Fibroblast of skin of back (primary cell): Measurements from ENCODE around the gene RCAN1.
"Not testable (repeated sequence)": the region's sequence is repeated elsewhere in the genome, so short reads cannot be mapped to it uniquely, and the experiment has no call there.

ENCODE experiments used
- DNase-seq: peaks from one replicate; pipeline ENCODE4 v3.0.0-alpha.2; 2013

RCAN1 gene

DNA sequence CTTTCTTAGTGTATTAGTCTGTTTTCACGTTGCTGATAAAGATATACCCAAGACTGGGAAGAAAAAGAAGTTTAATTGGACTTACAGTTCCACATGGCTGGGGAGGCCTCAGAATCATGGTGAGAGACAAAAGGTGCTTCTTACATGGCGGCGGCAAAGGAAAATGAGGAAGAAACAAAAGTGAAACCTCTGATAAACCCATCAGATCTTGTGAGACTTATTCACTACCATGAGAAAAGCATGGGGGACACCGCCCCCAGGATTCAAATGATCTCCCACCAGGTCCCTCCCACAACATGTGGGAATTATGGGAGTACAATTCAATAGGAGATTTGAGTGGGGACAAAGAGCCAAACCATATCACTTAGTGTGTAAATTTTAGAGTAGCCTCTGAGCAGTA, 46.1 kb downstream of the RCAN1 start:
- DNase-seq, result not testable (repeated sequence)

DNA sequence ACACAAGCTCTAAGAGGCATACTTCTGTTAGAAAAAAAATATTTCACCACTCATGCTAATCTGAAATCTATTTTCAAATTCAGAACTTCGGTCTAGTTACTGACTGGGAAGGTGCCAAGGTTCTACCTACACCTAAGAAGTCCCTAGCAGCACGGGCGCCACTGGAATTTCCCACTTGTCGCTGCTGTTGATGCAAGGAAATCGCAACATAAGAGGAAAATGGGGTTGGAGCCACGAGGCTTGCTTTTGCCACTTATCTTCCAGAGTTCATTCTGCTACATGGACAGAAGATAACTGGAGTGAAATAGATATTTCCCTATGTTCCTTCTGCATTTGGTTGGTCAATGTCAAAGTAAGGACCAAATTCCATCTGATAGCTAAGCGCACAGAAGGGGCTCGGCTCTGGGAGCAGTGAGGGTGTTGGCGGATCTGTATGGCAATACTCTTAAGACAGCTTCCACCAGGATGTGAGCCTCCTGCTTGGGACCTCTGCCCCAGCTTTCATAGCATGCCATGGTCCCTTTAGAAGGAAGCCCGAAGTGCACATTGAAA, 47.2 kb downstream of the RCAN1 start:
- no peak for DNase-seq

GRCh38 chr21:34565238-34565637, 49.7 kb downstream of the RCAN1 start:
- no peak for DNase-seq

- not testable (repeated sequence) for DNase-seq
Observed at GRCh38 chr21:34563370-34563769, 51.5 kb downstream of the RCAN1 start.

DNA sequence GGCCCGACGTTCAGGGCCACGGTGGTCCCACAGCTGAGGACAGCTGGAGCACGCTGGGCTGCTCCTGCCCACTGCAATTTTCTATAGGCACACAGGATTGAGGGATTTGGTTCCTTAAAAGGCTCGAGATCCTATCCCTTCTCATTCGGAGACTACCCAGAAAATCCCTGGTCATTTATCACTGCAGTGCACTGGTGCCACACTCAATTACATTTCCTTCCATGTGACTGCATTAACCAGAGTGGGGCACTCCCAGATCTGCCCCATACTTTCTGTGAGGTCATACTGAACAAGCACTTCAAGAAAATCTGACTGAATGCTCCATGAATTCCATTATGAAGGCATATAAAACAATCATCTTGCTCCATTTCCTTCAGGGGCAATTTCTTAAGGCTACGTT, 53.1 kb downstream of the RCAN1 start:
- DNase-seq, result no peak

GRCh38 chr21:34560609-34561008, 54.3 kb downstream of the RCAN1 start:
- no peak for DNase-seq

- DNase-seq, result no peak
Observed at GRCh38 chr21:34560021-34560420, 54.9 kb downstream of the RCAN1 start.

GRCh38 chr21:34559089-34559631, 55.8 kb downstream of the RCAN1 start:
- DNase-seq, result peak; percentile 36

- no peak for DNase-seq
Observed at GRCh38 chr21:34558166-34558565, 56.7 kb downstream of the RCAN1 start.

DNA sequence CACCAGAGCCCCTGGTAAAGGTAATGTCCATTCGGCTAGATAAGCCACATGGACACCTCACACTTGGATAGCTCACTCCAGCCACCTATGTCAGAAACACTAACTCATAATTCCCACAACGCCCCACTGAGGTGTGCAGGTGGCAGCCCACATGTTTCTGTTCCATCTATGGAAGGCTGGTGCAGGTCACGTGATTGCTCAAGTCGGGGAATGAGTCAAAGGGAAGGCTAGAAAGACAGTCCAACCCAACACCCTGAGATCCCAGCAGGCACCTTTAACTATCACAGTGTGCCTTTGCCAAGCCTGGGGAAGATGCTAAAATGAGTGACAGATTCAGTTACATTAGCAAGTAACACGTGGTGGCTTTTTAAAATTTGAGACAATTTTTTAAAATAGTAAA, 57.7 kb downstream of the RCAN1 start:
- no peak for DNase-seq

DNA sequence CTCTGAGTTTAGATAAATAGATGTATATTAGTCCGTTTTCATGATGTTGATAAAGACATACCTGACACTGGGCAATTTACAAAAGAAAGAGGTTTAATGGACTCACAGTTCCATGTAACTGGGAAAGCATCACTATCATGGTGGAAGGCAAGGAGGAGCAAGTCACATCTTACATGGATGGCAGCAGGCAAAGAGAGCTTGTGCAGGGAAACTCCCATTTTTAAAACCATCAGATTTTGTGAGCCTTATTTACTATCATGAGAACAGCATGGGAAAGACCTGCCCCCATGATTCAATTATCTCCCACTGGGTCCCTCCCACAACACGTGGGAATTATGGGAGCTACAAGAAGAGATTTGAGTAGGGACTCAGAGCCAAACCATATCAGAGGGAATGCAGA, 60.2 kb downstream of the RCAN1 start:
- DNase-seq, result not testable (repeated sequence)

- no peak for DNase-seq
Observed at GRCh38 chr21:34554227-34554626, 60.7 kb downstream of the RCAN1 start.

DNA sequence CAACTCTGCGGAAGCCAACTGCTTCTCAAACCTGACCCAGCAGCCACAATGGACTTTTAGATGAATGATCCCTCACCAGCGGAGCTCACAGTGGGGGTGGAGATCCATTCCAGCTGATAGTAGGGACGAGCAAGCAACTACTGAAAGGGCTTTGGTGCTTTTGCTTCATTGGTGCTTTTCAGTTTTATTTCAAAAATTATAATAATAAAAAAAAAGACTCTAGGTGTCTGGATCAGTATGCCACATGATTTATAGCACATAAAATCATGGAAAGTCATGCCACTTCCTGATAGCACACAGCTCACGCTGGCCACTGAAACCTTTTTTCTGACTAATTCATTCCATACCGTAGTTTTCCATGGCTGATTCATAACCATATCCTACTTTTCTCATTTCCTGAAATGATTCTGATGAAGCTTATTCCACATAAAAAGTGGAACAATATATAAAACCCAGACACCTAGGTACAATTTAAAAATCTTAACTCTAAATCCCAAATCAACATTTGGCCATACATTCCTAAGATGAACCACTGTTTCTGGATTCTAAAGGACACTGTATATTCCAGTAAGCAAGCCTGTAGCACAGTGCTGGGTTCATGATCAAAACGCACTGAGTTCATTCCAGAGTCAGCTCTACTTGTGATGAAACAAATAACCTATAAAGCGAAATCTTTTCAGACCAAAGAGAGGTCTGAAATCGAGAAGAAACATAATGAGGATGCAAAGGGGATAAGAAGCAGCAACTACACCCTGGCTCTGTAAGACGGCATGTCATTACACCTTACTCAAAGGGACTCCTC, 61.6 kb downstream of the RCAN1 start:
- peak; percentile 92 for DNase-seq

DNA sequence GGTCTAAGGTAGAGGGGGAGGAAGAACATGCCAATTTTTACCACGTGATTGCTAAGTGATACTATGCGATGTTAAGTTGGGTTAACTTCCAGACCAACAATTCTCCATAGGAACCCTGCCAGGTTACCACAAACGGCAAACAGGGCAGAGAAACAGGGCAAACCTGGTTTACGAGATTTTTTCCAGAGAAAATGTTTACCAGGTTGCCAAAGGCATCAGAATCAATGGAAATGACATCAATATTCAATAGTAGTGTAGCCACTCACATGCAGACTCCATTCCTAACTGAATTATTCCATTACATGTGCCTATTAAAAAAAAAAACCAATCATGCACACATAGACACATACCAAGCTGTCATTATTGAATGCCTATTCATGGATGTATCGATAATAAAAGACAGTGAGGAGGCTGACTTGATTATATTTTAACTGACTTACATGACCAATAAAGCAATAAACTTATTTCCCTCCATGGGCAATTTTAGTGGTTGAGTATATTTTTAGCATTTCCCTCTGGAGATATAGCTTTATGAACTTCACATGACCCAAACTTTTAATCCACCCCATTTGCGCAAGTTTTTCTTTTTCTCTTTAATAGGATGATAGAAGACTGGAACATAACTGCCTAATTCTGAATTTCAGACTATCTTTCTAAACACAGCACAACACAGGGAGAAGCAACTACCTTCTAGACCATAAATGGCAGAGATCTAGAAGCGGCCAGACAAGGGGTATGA, 62.4 kb downstream of the RCAN1 start:
- DNase-seq, result peak; percentile 55

DNA sequence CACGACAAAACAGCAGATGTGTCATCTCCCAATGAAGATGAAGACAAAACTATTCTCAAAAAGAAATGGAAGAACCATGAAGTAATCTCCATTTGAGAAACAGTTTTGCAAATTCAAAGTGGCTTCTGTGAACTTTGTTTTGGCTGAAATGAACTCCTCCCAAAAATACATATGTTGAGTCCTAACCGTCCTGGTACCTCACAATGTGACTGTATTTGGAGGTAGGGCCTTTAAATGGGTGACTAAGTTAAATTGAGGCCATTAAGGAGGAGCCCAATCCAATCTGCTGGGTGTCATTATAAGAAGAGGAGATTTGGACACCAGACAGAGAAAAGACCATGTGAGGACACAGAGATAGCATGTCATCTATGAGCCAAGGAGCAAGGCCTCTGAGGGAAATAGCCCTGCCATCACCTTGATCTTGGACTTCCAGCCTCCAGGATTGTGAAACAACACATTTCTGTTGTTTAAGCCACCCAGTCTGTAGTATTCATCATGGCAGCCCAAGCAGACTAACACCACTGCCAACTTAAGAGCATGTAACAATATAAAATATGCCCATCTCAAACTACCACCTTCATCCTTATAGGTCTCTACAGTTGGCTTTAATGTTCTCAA, 64.6 kb downstream of the RCAN1 start:
- no peak for DNase-seq

DNA sequence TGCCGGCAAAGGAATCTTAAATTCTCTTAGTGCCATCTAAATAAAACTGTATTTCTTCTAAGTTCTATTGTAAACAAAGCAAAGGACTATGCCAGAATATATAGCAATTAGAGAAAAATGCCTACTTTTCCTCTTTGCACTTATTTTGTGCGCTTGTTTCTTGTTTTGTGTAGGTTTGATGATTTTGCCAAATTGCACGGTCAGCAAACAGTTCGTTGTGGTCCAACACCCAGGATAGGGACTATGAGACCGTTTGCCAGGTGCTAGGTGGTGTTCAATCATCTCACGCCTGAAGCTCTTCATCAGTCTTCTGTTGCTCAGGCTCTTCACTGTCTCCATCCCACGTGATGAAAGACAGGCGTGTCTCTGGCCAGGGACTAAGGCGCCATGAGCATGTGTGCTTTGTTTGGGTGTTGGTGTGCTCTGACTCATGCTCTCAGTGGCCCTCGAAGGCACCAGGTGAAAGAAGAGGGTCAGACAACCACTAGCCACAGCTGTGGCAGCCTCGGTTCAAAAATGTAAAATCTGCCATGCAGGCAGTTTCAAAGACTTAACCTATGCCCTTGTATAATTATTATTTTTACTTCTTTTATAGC, 66.0 kb downstream of the RCAN1 start:
- no peak for DNase-seq

- DNase-seq, result no peak
Observed at GRCh38 chr21:34546542-34546941, 68.4 kb downstream of the RCAN1 start.

DNA sequence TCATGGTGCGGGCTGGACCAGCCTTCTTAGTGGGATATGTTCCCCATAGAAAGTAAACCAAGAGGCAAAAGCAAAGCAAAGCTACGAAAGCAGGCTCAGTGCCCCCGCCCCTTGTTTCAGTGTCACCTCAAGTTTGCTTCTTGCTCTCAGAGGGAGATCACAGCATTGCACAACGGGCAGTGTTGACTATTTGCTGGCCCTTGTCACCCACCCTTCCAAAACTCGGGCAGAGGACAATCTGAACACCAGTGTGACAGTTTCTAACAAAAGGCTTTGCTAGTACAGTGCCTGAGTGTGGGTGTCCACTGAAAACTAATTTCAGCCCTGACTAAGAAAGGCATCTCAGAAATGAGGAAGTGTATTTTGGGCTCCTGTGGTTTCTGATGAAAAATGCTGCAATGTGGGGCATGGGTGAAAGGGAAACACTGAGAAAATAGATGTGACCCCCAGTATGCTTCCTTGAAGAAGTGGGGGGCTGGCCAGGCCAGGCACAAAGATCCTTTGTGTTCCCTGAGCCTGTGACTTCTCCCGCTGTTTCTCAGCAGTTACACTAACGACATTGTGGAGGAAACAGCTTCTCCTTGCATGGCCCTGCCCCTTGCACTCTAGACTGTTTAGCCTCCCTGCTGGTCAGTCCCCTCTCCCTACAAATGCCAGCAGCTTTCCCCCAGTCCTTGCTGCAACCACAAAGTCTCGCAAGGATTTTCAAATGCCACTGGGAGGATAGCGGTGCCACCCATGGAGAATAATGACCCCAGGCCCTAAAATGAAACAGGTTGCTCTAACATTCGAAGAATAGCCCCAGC, 69.6 kb downstream of the RCAN1 start:
- peak; percentile 93 for DNase-seq

- DNase-seq, result peak; percentile 79
Observed at GRCh38 chr21:34544032-34544496, 70.8 kb downstream of the RCAN1 start.

DNA sequence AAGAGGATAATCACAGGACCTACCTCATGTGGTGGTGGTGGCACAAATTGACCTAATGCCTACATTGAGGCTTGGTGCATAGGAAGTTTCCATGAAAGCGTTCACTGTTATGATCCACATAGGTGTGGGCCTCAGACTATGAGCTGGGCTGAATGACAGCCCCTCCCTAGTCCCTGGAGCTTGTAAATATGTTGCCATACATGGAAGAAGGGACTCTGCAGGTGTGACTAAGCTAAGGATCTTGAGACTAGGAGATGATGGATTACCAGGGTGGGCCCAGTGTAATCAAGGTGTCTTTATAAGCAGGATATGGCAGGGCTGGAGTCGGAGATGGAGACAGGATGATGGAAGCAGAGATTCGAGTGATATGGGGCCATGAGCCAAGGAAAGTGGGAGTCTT, 71.9 kb downstream of the RCAN1 start:
- no peak for DNase-seq

DNA sequence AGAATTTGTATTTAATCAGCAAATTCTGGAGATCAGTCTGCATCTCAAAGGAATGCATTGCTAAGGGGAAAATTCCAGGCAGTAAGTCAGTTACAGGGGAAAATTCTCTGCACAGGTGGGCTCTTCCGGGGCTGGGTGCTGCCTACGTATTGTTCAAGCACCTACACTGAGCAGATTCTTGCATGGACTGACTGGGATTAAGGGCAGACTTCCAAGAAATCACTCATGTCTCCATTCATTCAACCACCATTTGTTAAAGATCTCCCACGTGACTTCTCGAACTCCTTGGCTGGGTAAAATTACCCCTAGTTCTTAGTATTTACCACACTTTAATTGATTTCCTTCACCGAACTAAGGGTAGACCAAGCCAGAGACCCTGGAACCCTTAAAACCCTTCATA, 74.7 kb downstream of the RCAN1 start:
- no peak for DNase-seq

- DNase-seq, result peak; percentile 43
Observed at GRCh38 chr21:34537838-34538237, 77.1 kb downstream of the RCAN1 start.
